ENCODE measurements around the gene GFM1.
A peak's percentile ranks its signal among the peaks of the same experiment; 100 is the strongest.
"Not testable (repeated sequence)": the region's sequence is repeated elsewhere in the genome, so short reads cannot be mapped to it uniquely, and the experiment has no call there.

Gene GFM1

DNA sequence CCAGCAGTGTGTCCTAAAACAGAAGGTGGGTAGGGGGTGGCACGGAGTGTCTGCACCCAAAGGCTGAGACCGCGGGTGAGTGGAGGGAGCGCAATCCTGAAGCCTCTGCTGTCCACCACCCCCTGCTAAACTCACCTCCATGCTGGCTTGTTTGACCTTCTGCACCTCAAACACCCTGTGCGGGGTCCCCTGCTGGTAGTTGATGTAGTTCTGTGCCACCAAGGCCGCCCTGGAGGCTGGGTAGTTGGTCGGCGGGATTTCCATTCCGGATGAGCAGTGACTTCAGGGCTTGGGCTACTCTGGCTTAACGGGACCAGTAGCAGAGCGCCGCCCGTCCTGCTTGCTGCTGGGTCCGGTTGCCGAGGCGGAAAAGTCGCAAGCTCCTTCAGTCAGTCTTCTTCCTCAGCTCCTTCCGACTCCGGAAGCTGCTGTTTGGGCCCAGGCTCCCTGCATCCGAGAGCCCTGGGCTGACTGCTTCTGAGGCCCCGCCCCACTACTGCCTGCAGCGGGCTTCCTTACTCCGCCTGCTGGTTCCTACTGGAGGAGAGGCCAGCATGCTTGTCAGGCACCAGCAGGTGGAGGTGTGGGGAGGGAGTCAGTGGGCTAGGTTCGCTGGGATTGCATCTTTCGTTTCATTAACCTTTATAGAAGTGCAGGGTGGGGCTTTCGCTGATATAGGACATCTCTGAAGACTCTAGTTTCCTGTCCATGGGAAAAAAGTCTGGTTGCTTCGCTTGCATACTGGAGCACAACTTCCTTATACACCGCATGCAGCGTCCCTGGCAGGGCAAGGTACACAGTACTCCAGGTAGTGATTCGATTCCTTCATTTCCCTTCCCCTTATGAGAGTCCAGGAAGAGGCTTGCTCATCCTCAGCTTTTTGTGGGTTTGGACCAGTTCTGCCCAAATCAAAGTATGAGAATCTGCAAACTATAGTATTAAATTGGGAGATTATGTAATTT, 28.2 kb downstream of the GFM1 start, which contains the start of gene LXN:
Gene LXN, minus strand, starts transcription at position 434 of the 962 bp plus-strand sequence. Its CDS starts 170 bp downstream, at position 264.
- DNase-seq (ENCODE audit: low read depth in 1 of 2, low spot score in 1 of 2), result peak; percentile 53 to 64

DNA sequence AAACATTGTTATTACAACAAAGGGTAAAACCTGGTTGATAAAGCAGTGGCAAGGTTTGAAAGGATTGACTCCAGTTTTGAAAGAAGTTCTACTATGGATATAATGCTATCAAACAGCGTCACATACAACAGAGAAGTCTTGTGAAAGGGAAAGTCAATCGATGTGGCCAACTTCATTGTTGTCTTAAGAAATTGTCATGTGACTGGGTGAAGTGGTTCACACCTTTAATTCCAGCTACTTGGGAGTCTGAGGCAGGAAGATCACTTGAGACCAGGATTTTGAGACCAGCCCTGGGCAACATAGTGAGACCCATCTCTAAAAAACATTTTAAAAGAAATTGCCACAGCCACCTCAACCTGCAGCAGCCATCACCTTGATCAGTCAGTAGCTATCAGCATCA, 34.4 kb downstream of the GFM1 start:
- no peak for DNase-seq (ENCODE audit: low read depth in 1 of 2, low spot score in 1 of 2)

DNA sequence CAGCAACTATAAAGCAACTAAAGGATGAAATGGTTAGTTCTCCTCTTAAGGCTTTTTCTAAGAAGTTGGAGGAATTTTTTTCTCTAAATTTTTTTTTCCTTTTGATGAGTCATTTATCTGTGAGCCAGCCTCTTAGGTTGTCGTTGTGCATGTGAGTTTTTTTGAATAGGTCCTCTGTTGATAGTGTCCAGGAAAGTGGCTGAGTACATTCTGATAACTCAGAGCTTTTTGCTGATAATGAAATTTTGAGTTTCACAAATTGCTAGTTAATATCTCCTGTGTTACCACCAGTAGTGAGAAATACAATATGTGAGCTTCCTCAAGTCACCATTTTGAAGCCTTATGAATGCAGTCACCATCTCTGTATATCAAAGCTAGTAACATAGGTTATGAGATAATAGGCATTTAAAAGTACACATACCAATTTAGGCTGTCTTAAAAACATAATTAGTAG, 35.2 kb downstream of the GFM1 start:
- DNase-seq (ENCODE audit: low read depth in 1 of 2, low spot score in 1 of 2), result no peak

DNA sequence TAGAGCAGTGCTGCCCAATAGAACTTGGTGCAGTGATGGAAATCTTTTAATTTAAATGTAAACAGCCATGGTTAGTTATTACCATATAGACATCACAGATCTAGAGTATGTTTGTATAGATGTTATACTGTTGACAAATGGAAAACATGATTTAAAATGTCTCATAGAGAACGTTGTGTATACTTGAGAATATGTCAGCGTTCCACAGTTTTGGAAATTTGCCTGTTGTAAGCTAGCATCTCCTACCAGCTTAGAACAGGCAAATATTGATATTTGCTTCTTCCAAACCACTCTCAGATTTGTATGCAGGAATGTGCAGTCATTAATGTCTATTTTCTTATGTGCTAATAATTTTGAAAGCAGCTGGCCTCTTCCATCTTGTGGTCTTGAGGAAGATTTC, 36.5 kb downstream of the GFM1 start:
- no peak for DNase-seq (ENCODE audit: low read depth in 1 of 2, low spot score in 1 of 2)

DNA sequence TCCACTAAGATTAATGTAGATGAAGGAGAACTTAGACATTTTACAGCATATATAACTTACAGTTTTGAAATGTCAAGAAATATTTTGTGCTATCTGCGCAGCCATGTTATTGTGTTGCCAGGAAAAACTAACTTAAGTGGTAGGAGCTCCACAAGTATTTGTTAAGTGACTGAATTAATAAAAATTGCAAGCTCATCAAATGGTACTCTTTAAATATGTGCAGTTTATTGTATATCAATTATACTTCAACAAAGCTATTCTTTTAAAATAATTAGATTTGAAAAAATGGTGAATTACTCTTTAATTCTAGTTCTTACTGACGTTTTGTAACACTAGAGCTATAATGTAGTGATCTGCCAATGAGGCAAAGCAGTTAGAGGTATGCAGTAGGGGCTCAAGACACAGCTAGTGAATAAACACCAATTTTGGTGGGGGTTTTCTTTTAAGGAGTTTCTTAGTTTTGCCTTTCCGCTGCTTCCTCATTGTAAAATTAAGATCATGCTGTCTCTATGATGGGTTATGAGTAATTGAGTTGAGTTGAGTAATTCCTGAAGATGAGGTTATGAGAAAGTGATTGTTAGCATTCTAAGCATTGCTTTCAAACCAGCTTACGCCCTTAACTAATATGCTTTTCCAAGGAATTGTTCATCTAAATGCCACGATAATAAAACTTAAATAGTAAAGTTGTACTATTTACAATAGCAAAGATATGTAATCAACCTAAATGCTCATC, 39.1 kb downstream of the GFM1 start:
- DNase-seq (ENCODE audit: low read depth in 1 of 2, low spot score in 1 of 2), result no peak

DNA sequence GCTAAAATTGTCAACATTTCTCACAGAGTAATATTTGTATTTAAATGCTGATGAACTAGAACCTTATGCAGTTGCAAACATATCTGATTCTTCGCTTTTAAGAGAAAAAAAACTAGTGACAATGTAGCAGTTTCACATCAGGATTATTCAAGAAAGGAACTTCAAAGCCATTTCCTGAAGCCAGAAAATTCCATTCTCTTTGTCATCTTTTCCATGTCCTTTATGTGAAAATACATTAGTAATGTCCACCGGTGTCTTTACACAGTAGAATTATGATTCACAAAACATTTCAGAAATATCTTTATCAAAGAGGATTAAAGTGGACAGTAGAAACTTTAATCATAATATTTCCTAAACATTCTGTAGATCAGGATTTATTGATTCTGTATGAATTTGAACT, 40.8 kb downstream of the GFM1 start:
- no peak for DNase-seq (ENCODE audit: low read depth in 1 of 2, low spot score in 1 of 2)

DNA sequence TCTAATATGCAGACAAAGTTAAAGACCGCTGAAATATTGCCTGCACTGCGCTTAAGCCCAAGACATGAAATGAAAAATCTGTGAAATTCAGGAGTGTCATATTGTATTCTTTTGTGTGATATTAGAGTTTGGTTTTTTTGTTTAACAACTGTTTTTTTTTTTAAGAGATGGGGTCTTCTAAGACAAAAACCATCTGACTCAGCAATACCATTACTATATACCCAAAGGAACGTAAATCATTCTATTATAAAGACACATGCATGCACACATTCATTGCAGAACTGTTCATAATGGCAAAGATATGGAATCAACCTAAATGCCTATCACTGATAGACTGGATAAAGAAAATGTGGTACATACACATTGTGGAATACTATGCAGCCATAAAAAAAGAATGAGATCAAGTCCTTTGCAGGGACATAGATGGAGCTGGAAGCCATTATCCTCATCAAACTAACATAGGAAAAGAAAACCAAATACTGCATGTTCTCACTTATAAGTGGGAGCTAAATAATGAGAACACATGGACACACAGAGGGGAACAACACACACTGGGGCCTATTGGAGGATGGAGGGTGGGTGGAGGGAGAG, 49.6 kb downstream of the GFM1 start:
- not testable (repeated sequence) for DNase-seq (ENCODE audit: low read depth in 1 of 2, low spot score in 1 of 2)

DNA sequence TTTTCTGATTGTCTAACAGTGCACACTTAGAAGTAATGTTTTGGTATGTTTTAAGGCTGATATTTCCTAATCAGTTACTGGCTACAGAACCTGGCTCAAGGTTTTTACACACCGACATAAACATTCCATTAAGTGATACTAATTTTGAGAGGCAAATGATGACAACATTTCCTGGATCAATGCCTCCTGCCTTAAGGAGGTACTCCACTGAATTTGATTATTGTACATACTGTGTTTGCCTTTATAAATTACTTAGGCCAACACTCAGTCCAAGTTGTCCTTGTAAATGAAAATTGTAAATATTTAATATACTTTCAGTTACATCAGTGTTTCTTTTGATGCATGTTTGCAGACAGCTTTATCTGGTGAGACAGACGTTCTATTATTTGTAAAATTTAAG, 52.3 kb downstream of the GFM1 start:
- DNase-seq (ENCODE audit: low read depth in 1 of 2, low spot score in 1 of 2), result no peak

DNA sequence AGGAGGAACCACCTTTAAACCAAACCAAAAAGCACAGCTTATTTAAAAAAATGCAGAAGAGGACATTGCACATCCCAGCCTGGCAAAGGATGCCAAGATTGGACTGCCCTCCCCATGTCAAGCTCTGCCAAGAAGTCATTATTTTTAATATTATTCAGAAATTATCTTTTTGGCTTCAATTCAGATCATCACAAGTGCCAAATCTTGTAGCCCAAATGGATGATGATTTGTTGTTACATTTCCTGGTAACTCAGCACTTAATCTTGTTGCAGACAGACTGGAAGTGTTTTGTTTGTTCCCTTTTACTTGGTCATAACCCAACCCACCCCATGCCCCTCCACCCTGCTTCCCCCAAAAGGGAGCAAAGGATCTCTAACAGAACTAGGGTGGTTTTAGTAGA, 56.2 kb downstream of the GFM1 start:
- DNase-seq (ENCODE audit: low read depth in 1 of 2, low spot score in 1 of 2), result no peak

DNA sequence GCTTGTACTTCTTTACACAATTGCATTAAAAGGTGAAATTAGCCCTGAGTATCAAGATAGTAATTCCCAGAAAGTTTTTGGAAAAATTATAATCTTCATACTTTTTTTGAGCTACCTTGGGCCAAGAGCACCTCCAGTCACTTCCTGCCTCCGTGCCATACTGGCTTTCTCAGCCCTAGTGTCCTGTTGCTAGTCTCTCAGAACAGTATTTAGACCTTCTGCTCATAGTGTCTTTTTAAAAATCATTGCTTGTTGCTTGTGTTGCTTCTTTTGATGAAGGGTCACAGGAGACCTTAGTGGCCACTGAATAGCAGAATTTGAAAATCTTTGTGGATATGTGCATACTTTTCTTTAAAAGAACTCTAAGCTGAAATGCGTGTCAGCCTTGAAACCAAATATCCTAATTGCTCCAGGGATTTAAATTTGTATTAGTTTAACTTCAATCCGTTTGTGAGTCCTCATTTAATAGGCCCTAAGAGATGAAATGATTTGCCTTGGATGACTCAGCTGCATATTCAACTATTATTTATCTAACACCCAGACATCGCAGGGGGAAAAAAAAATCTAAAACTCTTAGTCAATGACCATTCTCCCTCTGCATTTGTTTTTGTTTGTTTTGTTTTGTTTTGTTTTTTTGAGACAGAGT, 57.2 kb downstream of the GFM1 start:
- DNase-seq (ENCODE audit: low read depth in 1 of 2, low spot score in 1 of 2), result no peak

DNA sequence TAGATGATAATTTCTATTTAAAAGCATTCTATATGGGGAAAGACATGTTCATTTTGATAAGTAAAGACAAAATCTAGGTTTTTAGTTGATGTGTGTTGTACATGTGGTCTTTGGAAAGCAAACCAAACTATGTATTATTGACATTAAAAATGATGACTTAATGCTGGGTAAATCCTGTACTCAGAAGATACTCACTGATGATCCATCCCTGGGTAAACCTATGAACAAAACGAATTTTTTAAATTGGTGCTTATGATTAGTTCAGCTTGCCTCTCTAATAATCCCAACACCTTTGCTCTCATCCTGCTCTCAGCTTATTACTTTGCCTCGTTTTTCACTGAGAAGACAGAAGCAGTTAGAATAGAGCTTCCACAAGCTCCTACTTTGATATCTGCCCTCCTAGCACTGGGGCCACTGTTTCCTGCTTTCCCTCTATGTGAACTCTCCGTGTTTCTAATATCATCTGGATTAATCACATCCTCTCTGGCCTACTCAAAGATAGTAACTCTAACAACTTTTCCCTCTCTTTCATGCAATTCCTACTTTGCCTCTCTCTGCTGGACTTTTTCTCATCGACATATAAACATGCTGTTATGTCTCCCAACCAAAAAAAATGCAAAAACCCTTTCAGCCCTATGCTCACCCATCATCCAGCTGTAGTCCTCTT, 58.6 kb downstream of the GFM1 start:
- DNase-seq (ENCODE audit: low read depth in 1 of 2, low spot score in 1 of 2), result no peak

DNA sequence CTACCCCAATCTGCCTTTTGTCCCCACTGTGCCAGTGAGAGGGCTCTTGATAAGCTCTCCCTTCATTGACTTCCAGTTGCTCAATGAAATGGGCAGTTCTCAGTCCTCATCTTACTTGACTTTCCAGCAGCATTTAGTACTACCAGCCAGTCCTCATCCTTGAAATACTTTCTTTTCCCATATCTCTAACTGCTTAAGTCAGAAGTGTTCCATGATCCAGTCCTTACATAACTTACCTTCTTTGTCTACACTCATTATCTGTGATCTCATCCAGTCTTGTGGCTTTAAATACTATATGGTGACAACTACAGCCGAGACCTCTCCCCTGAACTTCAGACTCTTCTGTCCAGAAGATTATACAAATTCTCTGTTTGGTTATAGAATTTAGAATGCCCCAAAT, 59.2 kb downstream of the GFM1 start:
- no peak for DNase-seq (ENCODE audit: low read depth in 1 of 2, low spot score in 1 of 2)

DNA sequence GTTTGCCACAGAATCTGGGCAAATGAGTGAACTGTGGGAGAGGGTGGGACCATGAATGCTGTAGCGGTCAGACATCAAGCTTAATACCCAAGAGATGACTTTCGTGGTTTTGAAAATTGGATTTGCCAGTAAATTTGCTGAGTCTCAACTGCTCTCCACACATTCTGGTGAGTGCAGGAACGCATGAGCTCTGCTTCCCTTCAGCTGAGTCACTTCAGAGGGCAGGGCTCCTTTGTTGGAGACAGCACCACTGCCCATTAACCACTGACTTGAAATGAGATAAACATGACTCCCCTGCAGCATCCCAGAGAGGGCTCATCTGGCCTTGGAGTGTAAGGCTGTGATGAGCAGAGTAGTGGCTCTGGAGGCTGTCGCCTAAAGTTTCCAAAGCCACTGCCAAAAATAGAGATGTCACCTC, 65.3 kb downstream of the GFM1 start:
- DNase-seq (ENCODE audit: low read depth in 1 of 2, low spot score in 1 of 2), result no peak

DNA sequence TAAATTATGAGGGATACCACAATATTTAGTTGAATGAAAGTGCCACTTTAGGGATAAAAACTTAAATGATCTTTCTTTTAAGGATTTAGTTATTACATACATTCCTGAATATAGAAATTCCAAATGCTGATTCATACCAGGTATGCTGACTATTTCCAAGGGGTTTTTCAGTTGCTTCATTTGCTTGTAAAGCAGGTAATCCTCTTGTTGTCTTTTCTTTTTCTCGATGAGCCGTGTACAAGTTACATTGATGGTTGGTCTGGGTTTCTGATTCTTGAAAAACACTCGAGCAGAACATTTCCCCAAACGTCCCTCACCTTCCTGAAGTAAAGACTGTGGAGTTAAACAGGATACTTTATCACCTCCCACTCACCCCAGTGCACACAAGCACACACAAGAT, 66.3 kb downstream of the GFM1 start:
- DNase-seq (ENCODE audit: low read depth in 1 of 2, low spot score in 1 of 2), result no peak

DNA sequence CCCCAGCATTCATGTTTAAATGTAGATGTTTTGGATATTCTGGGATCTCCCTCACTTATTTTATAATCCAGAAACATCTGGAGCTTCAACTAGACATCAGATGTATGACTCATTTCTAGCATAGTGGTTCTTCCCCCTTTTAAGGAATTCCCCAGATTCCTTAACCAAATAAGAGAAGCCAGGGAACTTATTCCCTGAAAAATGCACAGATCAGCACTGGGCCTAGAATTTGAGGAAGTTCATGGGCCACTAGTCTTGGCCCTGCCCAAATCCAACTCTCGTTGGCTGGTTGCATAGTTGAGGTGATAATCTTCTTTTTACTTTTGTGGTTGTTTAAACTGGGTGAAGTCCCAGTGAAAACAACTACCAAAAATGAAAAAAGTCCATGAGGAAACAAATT, 67.6 kb downstream of the GFM1 start:
- no peak for DNase-seq (ENCODE audit: low read depth in 1 of 2, low spot score in 1 of 2)

DNA sequence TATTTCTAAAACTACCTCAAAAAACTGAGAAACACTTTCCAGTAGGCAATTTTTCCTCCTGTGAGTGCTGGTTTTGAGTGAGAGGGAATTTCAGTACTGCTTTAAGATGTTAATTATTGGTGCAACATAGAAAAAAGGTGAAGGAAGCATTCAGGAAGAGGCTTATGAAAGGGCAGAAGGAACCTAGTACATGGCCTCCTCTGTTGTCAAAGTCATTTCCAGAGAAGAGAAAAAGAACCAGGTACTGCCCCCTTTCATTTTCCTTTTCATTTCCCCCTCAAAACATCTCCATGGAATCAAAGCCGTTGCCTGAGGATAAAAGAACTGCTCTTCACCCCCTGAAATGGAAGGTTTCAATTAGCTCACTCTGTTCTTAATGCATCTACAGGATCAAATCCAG, 68.1 kb downstream of the GFM1 start:
- no peak for DNase-seq (ENCODE audit: low read depth in 1 of 2, low spot score in 1 of 2)

DNA sequence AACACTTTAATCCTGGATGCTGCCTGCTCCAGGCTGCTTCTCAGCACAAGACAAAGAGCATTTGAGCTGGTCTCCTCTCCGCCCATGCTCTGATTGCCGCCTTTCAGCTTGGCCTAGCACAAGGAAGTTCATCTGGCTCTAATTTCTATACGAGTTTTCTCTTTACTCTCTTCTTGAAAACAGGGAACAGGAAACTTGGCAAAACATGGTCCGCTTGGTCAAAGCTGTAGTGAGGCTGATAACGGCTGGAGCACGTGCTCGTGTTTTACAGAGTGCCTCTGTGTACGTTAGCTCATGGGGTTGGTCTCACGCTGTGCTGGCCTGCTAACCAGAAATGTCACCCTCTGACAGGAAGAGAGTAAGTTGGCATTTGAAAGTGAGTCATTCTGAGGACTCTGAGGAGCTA, 68.8 kb downstream of the GFM1 start:
- no peak for DNase-seq (ENCODE audit: low read depth in 1 of 2, low spot score in 1 of 2)

DNA sequence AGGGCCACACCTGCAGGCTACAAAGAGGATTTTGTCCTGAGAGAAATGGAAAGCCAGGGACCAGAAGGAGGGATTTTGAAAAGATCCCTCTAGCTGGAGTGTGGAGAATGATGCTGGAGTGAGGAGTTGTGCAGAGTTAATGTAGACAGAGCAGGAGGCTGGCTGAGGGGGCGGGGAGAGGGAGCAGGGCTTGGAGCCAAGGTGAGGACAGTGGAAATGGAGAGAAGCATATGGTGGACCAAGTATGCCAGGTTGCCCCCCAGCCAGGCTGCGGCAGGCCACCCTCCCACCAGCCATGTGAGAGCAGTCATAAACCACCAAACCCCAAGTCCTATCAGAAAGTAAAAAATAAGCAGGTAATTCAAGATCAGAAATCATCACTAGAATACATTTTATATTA, 73.2 kb downstream of the GFM1 start:
- no peak for DNase-seq (ENCODE audit: low read depth in 1 of 2, low spot score in 1 of 2)

DNA sequence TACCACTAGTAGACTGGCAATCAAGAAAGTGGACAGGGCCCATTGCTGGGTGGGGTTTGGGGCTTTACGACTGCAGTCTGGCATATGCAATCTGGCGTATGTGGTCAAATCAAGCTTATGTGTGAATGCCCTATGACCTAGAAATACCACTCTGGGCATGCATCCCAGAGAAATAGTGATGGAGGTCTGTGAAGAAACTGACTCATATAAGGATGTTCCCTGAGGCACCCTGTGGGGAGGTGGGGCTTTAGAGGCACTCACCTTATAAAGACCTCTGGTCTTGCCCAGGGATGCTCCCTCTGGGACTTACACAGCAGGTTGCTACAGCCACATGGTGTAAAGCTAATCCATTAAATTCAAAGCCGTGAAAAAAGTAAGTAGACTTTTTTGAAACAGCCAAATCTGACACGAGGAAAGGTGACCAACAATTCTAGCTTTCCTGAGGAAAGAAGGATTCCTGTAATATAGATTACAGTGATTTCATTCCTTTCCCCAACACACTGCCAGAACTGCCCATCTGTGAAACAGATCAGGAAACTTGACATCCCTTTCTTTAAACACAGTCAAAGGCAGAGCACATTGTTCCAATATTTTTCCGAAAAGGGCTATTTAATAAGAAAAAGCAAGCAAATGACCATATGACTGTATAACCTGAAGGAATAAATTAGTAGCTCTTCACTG, 74.3 kb downstream of the GFM1 start:
- DNase-seq (ENCODE audit: low read depth in 1 of 2, low spot score in 1 of 2), result no peak

DNA sequence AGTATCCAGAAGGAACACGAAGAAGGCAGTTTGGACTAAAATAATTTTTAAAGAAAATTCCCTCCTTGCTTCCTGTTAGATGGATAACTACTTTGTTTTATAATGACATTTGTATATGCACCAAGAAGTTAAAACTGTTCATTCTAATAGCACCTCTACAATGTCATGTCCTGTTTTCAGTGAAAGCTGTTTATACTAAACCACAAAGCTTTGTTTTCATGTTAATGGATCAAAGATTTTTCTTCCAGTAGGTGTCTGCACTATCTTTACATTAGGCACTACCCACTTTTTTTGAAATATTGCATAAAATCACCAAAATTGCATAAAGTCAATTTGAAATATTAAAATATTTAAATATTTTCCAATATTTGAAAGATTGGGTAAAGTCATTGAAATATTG, 77.8 kb downstream of the GFM1 start:
- no peak for DNase-seq (ENCODE audit: low read depth in 1 of 2, low spot score in 1 of 2)

Measured in activated T-helper 1 cell treated with anti-CD3 and anti-CD28 coated beads, Interleukin-2, amount 50 U/mL, for 16 hours (primary cell).